Measurements from ENCODE around the gene ESRP2.

GRCh38 chr16:68231384-68232136 is 4.4 kb downstream of the ESRP2 start:
- TF ChIP-seq, protein P1, sequence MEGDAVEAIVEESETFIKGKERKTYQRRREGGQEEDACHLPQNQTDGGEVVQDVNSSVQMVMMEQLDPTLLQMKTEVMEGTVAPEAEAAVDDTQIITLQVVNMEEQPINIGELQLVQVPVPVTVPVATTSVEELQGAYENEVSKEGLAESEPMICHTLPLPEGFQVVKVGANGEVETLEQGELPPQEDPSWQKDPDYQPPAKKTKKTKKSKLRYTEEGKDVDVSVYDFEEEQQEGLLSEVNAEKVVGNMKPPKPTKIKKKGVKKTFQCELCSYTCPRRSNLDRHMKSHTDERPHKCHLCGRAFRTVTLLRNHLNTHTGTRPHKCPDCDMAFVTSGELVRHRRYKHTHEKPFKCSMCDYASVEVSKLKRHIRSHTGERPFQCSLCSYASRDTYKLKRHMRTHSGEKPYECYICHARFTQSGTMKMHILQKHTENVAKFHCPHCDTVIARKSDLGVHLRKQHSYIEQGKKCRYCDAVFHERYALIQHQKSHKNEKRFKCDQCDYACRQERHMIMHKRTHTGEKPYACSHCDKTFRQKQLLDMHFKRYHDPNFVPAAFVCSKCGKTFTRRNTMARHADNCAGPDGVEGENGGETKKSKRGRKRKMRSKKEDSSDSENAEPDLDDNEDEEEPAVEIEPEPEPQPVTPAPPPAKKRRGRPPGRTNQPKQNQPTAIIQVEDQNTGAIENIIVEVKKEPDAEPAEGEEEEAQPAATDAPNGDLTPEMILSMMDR (IDR thresholded peaks at IDR 0.05) = no peak
- TF ChIP-seq POLR2A (IDR thresholded peaks at IDR 0.05) (no peak), POLR2AphosphoS5 (IDR thresholded peaks at IDR 0.05) (no peak), EP300 (IDR thresholded peaks at IDR 0.05; ENCODE audit: low read depth) (no peak)
